ENCODE data around the gene NAA60.

GRCh38 chr16:3520413-3520812 lies 76.9 kb downstream of the NAA60 start:
- no peak for TF ChIP-seq EZH2 (IDR thresholded peaks at IDR 0.05; ENCODE audit: insufficient read depth, poor library complexity, severe bottlenecking)
- no peak for TF ChIP-seq EZH2phosphoT487 (IDR thresholded peaks at IDR 0.05; ENCODE audit: insufficient read depth, low read depth)
